IMR-90 (cell line): Measurements from ENCODE around the gene APPL2. TPM values are rescaled to one million over a fixed set of nuclear protein-coding genes. Genes with fewer than 3 reads are reported as not detected.
A peak's percentile ranks its signal among the peaks of the same experiment; 100 is the strongest.

Experiments used
- ATAC-seq: fragments of 200-7000 bp; cut with Tn5 transposase; 2 replicates; pipeline ENCODE4 v1.9.1; 2020; ENCODE audit warnings: low read depth, mild to moderate bottlenecking, moderate library complexity
- BruUV-seq: library from RNA; stranded (reverse); fragments of 400-500 nt; replicated peaks from 2 replicates; lab custom pipeline; 2021; lab: Mats Ljungman, UMichigan
- CTCF ChIA-PET: fragments of 300-600 bp; formaldehyde crosslinking; extraction: SDS; loops from one replicate; lab custom pipeline; 2021; ENCODE audit warnings: antibody characterized with exemption; lab: Yijun Ruan, JAX
- POLR2A ChIA-PET: fragments of 300-600 bp; sonication (Branson Sonifier 250); formaldehyde crosslinking; loops from one replicate; lab custom pipeline; 2022; ENCODE audit warnings: antibody characterized with exemption; ENCODE audit not compliant: unreplicated experiment; lab: Charles Lee
- DNase-seq: peaks from one replicate; pipeline ENCODE4 v3.0.0; 2013
- H2AFZ ChIP-seq: replicated peaks from 2 replicates; pipeline ENCODE3; 2013; ENCODE audit warnings: low read length, mild to moderate bottlenecking; ENCODE audit not compliant: poor library complexity
- H2AK5ac ChIP-seq: 2 replicates; pipeline ENCODE4 v1.6.1; 2013; ENCODE audit warnings: low read depth, low read length, inconsistent platforms
- H2AK9ac ChIP-seq: replicated peaks from 2 replicates; pipeline ENCODE3; 2013; ENCODE audit warnings: mild to moderate bottlenecking, low read depth, low read length, moderate library complexity; ENCODE audit not compliant: poor library complexity
- H2BK120ac ChIP-seq: 2 replicates; pipeline ENCODE4 v1.6.1; 2013; ENCODE audit warnings: low read depth, low read length, inconsistent platforms
- H2BK15ac ChIP-seq: 3 replicates; pipeline ENCODE4 v1.6.1; 2013; ENCODE audit warnings: low read depth, low read length, inconsistent platforms
- H2BK20ac ChIP-seq: 2 replicates; pipeline ENCODE4 v1.6.1; 2013; ENCODE audit warnings: low read depth, mild to moderate bottlenecking, inconsistent platforms, low read length, moderate library complexity
- H2BK5ac ChIP-seq: 2 replicates; pipeline ENCODE4 v1.6.1; 2013; ENCODE audit warnings: mild to moderate bottlenecking, low read depth, low read length, inconsistent platforms; ENCODE audit not compliant: poor library complexity, severe bottlenecking
- H3K14ac ChIP-seq: replicated peaks from 2 replicates; pipeline ENCODE4 v1.6.1; 2013; ENCODE audit warnings: low read depth, low read length, inconsistent platforms
- H3K18ac ChIP-seq: 2 replicates; pipeline ENCODE4 v1.6.1; 2013; ENCODE audit warnings: low read depth, low read length, control low read depth
- H3K23ac ChIP-seq: 2 replicates; pipeline ENCODE4 v1.6.1; 2013; ENCODE audit warnings: low read depth, low read length, inconsistent platforms
- H3K27ac ChIP-seq: 2 replicates; pipeline ENCODE4 v1.5.1; 2013; ENCODE audit warnings: mild to moderate bottlenecking, control low read depth, low read length; ENCODE audit not compliant: insufficient read depth
- H3K27me3 ChIP-seq: 2 replicates; pipeline ENCODE4 v1.6.1; 2013; ENCODE audit warnings: low read length; ENCODE audit not compliant: control insufficient read depth, insufficient read depth
- H3K36me3 ChIP-seq: 2 replicates; pipeline ENCODE4 v1.6.1; 2013; ENCODE audit warnings: low read length, mixed read lengths; ENCODE audit not compliant: control insufficient read depth, insufficient read depth
- H3K4ac ChIP-seq: 2 replicates; pipeline ENCODE4 v1.6.1; 2013; ENCODE audit warnings: low read depth, low read length, inconsistent platforms
- H3K4me1 ChIP-seq: 2 replicates; pipeline ENCODE4 v1.6.1; 2013; ENCODE audit warnings: low read length, mixed read lengths; ENCODE audit not compliant: control insufficient read depth, insufficient read depth
- H3K4me2 ChIP-seq: 2 replicates; pipeline ENCODE4 v1.6.1; 2013; ENCODE audit warnings: low read depth, mild to moderate bottlenecking, control low read depth, low read length, moderate library complexity
- H3K4me3 ChIP-seq: 2 replicates; pipeline ENCODE4 v1.5.1; 2013; ENCODE audit warnings: low read depth, mild to moderate bottlenecking, control low read depth, low read length, moderate library complexity; ENCODE audit not compliant: insufficient read depth
- H3K56ac ChIP-seq: 2 replicates; pipeline ENCODE4 v1.6.1; 2013; ENCODE audit warnings: low read length, inconsistent platforms; ENCODE audit not compliant: insufficient read depth; ENCODE audit errors: extremely low read depth
- H3K79me1 ChIP-seq, 2 experiments: 2 replicates each; pipeline ENCODE4 v1.6.1; 2013; ENCODE audit warnings: low read length in 2 of 2, inconsistent platforms in 1 of 2, low read depth in 1 of 2
- H3K9ac ChIP-seq: 2 replicates; pipeline ENCODE4 v1.6.1; 2013; ENCODE audit warnings: low read depth, low read length, control low read depth
- H3K9me1 ChIP-seq: 2 replicates; pipeline ENCODE4 v1.6.1; 2013; ENCODE audit warnings: low read length, inconsistent platforms; ENCODE audit not compliant: insufficient read depth
- H3K9me3 ChIP-seq: 2 replicates; pipeline ENCODE4 v1.6.1; 2013; ENCODE audit warnings: low read length; ENCODE audit not compliant: control insufficient read depth, insufficient read depth
- H4K20me1 ChIP-seq: 2 replicates; pipeline ENCODE4 v1.6.1; 2013; ENCODE audit warnings: low read length, inconsistent platforms; ENCODE audit not compliant: insufficient read depth
- H4K5ac ChIP-seq: 2 replicates; pipeline ENCODE4 v1.6.1; 2013; ENCODE audit warnings: mild to moderate bottlenecking, low read depth, low read length, control low read depth
- H4K8ac ChIP-seq, 2 experiments: 2 replicates each; pipeline ENCODE4 v1.6.1; 2013; ENCODE audit warnings: low read depth in 2 of 2, low read length in 2 of 2, control low read depth in 1 of 2, inconsistent platforms in 1 of 2
- H4K91ac ChIP-seq: 2 replicates; pipeline ENCODE4 v1.6.1; 2013; ENCODE audit warnings: low read depth, low read length, inconsistent platforms; ENCODE audit not compliant: insufficient read depth
- CHD1 ChIP-seq: IDR thresholded peaks from 2 replicates; pipeline ENCODE4 v1.6.1; 2012; ENCODE audit warnings: low read depth, low read length, improper control_type of control experiment
- FOS ChIP-seq: fragments of 150-350 bp; IDR thresholded peaks from 2 replicates; pipeline ENCODE4 v1.6.1; 2016; ENCODE audit warnings: low read depth, low read length
- MAFK ChIP-seq: IDR thresholded peaks from 2 replicates; pipeline ENCODE4 v1.6.1; 2012; ENCODE audit warnings: low read depth, low read length, improper control_type of control experiment
- POLR2A ChIP-seq: IDR thresholded peaks from 2 replicates; pipeline ENCODE4 v1.6.1; 2012; ENCODE audit warnings: mild to moderate bottlenecking, low read depth, low read length
- RCOR1 ChIP-seq: IDR thresholded peaks from 2 replicates; pipeline ENCODE4 v1.6.1; 2012; ENCODE audit warnings: mild to moderate bottlenecking, low read length, improper control_type of control experiment; ENCODE audit not compliant: insufficient replicate concordance
- RFX5 ChIP-seq: IDR thresholded peaks from 2 replicates; pipeline ENCODE4 v1.8.0; 2012; ENCODE audit warnings: low read depth, mild to moderate bottlenecking, low read length, moderate library complexity
- WGBS, 2 experiments: methylation state at CpG; one replicate each; pipeline versions ENCODE4 v1.1.5 to v1.1.7; 2013; ENCODE audit warnings: missing lambda C conversion rate in 2 of 2; ENCODE audit not compliant: insufficient read length in 1 of 2; ENCODE audit errors: extremely low coverage in 2 of 2; 5-methylcytosine and 5-hydroxymethylcytosine counted together
- dilution Hi-C: fragments of 300-500 bp; cut with HindIII; formaldehyde crosslinking; loops from one replicate; pipeline ENCODE4 v1.14.3; 2018; ENCODE audit warnings: low sequenced_read_pairs; ENCODE audit not compliant: unreplicated experiment
- in situ Hi-C: fragments of 300-500 bp; cut with MboI; formaldehyde crosslinking; loops from 3 replicates; pipeline ENCODE4 v1.14.3; 2019; ENCODE audit warnings: low sequenced_read_pairs, inconsistent platforms, mixed read lengths
- intact Hi-C: fragments of 100-400 bp; cut with micrococcal nuclease; formaldehyde crosslinking; loops from 2 replicates; pipeline ENCODE4 v1.10.0; 2022
- polyA plus RNA-seq, 3 experiments: library from polyadenylated mRNA; depleted of rRNA; stranded (reverse); fragments of >200 nt; gene quantifications; 2 replicates each; pipeline ENCODE4 v1.2.3, GENCODE V29; 2012; ENCODE audit warnings: low replicate concordance in 1 of 3
- total RNA-seq: library from RNA; depleted of rRNA; stranded (reverse); fragments of >200 nt; gene quantifications from 2 replicates; pipeline ENCODE4 v1.2.3, GENCODE V29; 2012
- TF ChIP-seq, protein P1 (sequence below): fragments of 150-350 bp; IDR thresholded peaks from 2 replicates; pipeline ENCODE4 v1.6.1; 2017; ENCODE audit warnings: mild to moderate bottlenecking, antibody characterized with exemption, low read length, low read depth

The APPL2 gene
- total and polyA plus RNA-seq, 2 of the 4 experiments (the other 2 are of a cell fraction), result 42.3 to 65.8 TPM

DNA sequence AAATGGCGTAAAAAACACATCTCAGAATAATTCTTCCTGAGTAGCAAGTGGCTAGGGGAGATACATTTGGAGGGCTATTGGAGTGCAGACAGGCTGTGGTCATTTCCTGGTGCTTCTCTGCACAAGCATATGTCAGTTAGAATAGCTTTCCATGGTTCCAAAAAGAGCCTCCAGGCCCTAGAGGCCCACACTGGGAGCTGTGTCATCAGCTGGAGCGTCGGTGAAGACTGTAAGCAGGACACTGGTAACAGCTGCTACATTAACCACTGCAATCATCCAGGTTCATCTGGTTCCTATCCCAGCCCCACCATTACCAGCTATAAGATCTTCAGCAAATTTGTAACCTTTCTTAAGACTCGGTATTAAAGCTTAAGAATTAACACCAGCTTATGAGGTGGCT, 31.7 kb upstream of the APPL2 start:
- peak overlapping the region; percentile 16; the same call in 1 of the 2 replicates for H3K4me2 ChIP-seq

More for the DNA sequence above, 31.7 kb upstream of the APPL2 start:
- H2BK5ac ChIP-seq, result no peak overlapping the region
- no TSS peak for BruUV-seq
- in situ Hi-C loops (no loop called here), intact Hi-C loops (no loop called here), dilution Hi-C loops (no loop called here)
- no peak overlapping the region for H3K4me3 ChIP-seq
- no peak overlapping the region for H3K4ac ChIP-seq
- H3K79me1 ChIP-seq, result no peaks in the 10 kb centered on the region
- no CpG with 5 or more reads among the region's 4 CpGs for WGBS, 2 experiments
- ATAC-seq, result peak; percentile 65
- H3K9me1 ChIP-seq, result 0 out of 2 replicates have a peak, but pooled peaks cover 2% of the 10 kb centered on the region
- ChIA-PET CTCF (no interaction called here), POLR2A (no interaction called here)
- H3K14ac ChIP-seq, result 0 out of 2 replicates have a peak overlapping the region, but pooled peaks have one; percentile 5
- no peak overlapping the region; the same call in 1 of the 2 replicates for H3K18ac ChIP-seq
- peak overlapping the region; percentile 12; the same call in 1 of the 2 replicates for H4K5ac ChIP-seq
- no peak for TF ChIP-seq POLR2A
- no peak for TF ChIP-seq RFX5
- TF ChIP-seq MAFK, result no peak
- no peak for TF ChIP-seq CHD1
- no peak for TF ChIP-seq FOS
- TF ChIP-seq, protein P1, sequence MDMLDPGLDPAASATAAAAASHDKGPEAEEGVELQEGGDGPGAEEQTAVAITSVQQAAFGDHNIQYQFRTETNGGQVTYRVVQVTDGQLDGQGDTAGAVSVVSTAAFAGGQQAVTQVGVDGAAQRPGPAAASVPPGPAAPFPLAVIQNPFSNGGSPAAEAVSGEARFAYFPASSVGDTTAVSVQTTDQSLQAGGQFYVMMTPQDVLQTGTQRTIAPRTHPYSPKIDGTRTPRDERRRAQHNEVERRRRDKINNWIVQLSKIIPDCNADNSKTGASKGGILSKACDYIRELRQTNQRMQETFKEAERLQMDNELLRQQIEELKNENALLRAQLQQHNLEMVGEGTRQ, result no peak
- no peak for TF ChIP-seq RCOR1
- H2AFZ ChIP-seq, result peak overlapping the region; percentile 72
- H4K20me1 ChIP-seq, result no peaks in the 10 kb centered on the region
- no peak overlapping the region for H2BK15ac ChIP-seq
- H3K27me3 ChIP-seq, result no peaks in the 10 kb centered on the region
- DNase-seq, result peak; percentile 40
- peak overlapping the region; percentile 1; the same call in 1 of the 2 replicates for H3K23ac ChIP-seq
- no peak overlapping the region; the same call in 1 of the 2 replicates for H3K9ac ChIP-seq
- H2AK5ac ChIP-seq, result no peak overlapping the region; the same call in 1 of the 2 replicates
- no peaks in the 10 kb centered on the region for H3K9me3 ChIP-seq
- H4K91ac ChIP-seq, result no peak overlapping the region
- H2BK20ac ChIP-seq, result peak overlapping the region; percentile 83
- peak overlapping the region in 1 of 2 experiments; percentile 10; a peak in 2 of 4 replicates for H4K8ac ChIP-seq
- H3K36me3 ChIP-seq, result no peaks in the 10 kb centered on the region
- peak overlapping the region; percentile 67 for H2BK120ac ChIP-seq
- H2AK9ac ChIP-seq, result no peak overlapping the region
- no peak overlapping the region for H3K27ac ChIP-seq
- H3K56ac ChIP-seq, result no peak overlapping the region
- peaks cover 10% of the 10 kb centered on the region for H3K4me1 ChIP-seq
